Subcutaneous adipose tissue (tissue), 4 donors: Measurements from ENCODE around the gene EFEMP2. TPM values are rescaled to one million over a fixed set of nuclear protein-coding genes. Genes with fewer than 3 reads are reported as not detected.

Experiments used
- CTCF ChIP-seq: fragments of 450-650 bp; IDR thresholded peaks from one replicate; pipeline ENCODE4 v1.5.1; 2016; ENCODE audit warnings: low read depth, mild to moderate bottlenecking, control low read depth, antibody characterized with exemption, moderate library complexity
- total RNA-seq, 4 donors: library from RNA; depleted of rRNA; stranded (reverse); fragments of >200 nt; gene quantifications; one replicate each; pipeline ENCODE4 v1.1.0, GENCODE V29; 2016

The EFEMP2 gene
- total RNA-seq, 4 donors from 2014 or later = 45.0 to 85.2 (median 62.2) TPM

- no peak for TF ChIP-seq CTCF
Measured at GRCh38 chr11:65844231-65844872, 28.2 kb downstream of the EFEMP2 start.

GRCh38 chr11:65843811-65844210, 28.8 kb downstream of the EFEMP2 start:
- TF ChIP-seq CTCF = no peak

GRCh38 chr11:65842144-65842543, 30.5 kb downstream of the EFEMP2 start:
- no peak for TF ChIP-seq CTCF

- TF ChIP-seq CTCF = no peak
Measured at GRCh38 chr11:65834202-65834601, 38.4 kb downstream of the EFEMP2 start.

- TF ChIP-seq CTCF = no peak
Measured at GRCh38 chr11:65833297-65834030, 39.1 kb downstream of the EFEMP2 start, which contains the start of gene SNX32. Gene SNX32, plus strand, starts transcription at chr11:65833963. Its CDS starts 103 bp downstream, at chr11:65834066.

- TF ChIP-seq CTCF = no peak
Measured at GRCh38 chr11:65829459-65829858, 43.1 kb downstream of the EFEMP2 start.

- TF ChIP-seq CTCF = no peak
Measured at GRCh38 chr11:65826984-65827735, 45.4 kb downstream of the EFEMP2 start.
